GM12864 (cell line): ENCODE results near the gene TAF1A.

Experiments used
- DNase-seq: peaks from one replicate; pipeline ENCODE4 v3.0.0-alpha.2; 2011; ENCODE audit warnings: low read depth
- H3K4me3 ChIP-seq: 2 replicates; pipeline ENCODE4 v1.5.1; 2011; ENCODE audit warnings: mild to moderate bottlenecking, low read depth, low read length, control low read depth
- CTCF ChIP-seq: IDR thresholded peaks from 2 replicates; pipeline ENCODE4 v1.5.1; 2011; ENCODE audit warnings: low read depth, mild to moderate bottlenecking, moderate library complexity, low read length, control low read depth, inconsistent platforms; ENCODE audit errors: missing control alignments

Gene TAF1A

DNA sequence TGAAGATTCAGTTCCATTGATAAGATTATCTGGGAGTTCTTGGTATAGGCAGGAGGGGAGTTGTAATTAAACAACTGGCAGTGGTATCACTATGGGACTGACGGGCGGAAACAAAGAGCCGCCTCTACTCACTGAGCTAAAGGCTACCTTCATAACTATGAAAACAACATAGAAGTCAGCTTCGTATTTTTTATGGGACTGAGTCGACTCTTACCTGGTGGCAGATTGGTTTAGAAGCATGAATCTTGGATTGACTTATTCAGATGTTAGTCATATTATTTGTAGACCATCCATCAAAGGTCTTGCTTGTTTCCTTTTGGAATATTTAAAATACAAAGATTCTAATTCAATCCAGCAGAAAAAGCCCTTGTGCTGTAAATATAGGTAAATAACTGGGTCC is 35.6 kb downstream of the TAF1A start:
- TF ChIP-seq CTCF, result no peak
- no peak overlapping the region for H3K4me3 ChIP-seq
- no peak for DNase-seq

GRCh38 chr1:222552882-222553281 is 36.9 kb downstream of the TAF1A start:
- no peak for TF ChIP-seq CTCF
- no peak for DNase-seq
- H3K4me3 ChIP-seq, result no peak overlapping the region

DNA sequence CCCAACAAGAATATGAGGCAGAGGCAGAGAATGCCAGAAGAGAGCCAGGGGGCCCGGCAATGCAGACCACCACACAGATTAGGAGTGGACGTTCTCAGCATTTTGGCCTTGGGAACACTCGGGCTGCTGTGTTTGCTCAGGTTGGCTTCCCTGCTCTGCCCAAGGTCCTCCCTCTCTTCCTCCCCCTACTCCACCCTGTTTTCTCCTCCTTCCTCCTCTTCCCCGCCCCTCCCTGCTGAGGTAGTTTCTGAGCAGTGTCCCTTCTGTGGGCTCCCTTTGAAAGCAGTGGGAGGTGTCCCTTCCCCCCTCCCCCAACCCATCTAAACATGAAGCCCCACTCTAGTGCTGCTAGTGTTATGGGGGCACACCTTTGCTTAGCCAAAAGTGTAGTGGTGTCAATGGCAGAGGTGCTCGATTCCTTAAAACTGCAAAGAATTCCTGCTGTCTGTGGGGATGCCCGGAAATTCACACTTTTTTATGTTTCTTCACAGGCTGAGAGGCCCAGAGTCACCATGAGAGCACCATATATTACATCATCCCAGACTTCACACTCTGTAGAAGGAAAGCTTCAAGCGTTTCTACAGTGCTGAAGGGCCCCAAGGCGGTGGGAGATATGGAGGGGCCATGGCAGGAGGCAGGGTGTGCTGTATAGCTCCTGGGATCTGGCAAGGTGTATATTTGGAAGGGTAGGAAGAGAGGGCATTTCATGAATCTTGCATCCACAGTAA is 41.6 kb downstream of the TAF1A start, which contains the start of gene HHIPL2:
HHIPL2 (minus strand) TSS at position 161 of the 728 bp plus-strand sequence; CDS start at position 101, 60 bp downstream.
- TF ChIP-seq CTCF, result no peak
- no peak within 1 kb of the TSS for H3K4me3 ChIP-seq
- no peak for DNase-seq

GRCh38 chr1:222547260-222547614 is 42.5 kb downstream of the TAF1A start:
- no peak for DNase-seq
- no peak for TF ChIP-seq CTCF
- no peak overlapping the region for H3K4me3 ChIP-seq

DNA sequence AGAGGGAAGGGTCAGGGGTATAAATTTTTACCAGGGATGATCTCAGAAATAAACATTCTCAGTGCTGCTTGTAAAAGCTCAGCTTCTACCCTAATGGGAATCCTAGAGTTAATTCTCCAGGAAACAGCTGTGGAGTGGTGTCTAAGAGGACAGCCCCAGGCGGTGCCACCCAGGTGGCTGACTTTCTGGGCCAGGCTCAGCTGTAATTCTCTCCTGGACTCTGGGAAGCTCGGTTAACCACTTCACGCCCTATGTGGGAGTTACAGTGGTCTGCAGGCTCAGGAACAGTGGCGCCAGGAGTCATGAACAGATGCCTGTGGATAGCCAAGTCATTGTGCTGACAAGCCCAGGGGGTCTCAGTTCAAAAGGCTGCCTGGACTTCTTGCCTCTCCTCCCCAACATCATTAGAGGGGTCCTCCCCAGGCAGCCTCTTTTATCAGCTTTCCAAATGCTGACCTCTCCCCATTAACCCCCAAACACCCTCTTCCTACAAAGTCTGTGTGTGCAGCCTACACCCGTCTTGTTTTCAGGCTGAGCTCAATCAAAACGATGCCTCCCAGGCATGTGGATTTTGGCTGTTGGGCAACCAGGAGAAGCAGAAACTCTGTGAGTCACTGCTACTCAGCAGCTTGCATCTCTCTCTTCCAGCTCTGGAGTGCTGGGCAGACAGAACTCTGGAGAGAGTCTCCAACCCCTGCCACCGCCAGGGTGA is 43.0 kb downstream of the TAF1A start:
- no peak overlapping the region for H3K4me3 ChIP-seq
- DNase-seq, result no peak
- no peak for TF ChIP-seq CTCF

DNA sequence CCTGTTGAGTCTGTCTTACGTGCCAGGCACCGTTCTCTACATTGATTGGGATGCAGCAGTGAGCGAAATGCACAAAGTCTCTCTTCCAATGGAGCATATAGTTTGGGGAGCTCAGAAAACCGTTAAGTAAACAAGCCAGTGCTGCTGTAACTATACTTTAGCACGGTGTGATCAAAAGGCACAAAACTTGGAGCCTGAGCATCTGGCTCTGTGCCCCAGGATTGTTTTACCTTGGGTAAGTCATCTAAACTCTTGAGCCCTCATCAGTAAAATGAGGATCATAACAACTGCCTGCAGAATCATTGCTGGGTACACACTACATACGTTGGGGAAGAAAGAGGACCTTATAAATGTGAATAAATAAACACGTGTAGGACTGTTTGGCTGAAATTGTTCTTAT is 43.6 kb downstream of the TAF1A start:
- DNase-seq, result no peak
- no peak for TF ChIP-seq CTCF
- H3K4me3 ChIP-seq, result no peak overlapping the region
